22Rv1 (cell line): ENCODE measurements around the gene ENTR1.

Experiments used
- H3K27ac ChIP-seq: fragments of 450-650 bp; 2 replicates; pipeline ENCODE4 v1.5.1; 2017
- ZFX ChIP-seq: fragments of 450-650 bp; IDR thresholded peaks from 2 replicates; pipeline ENCODE4 v1.6.1; 2017; ENCODE audit warnings: antibody characterized with exemption, borderline replicate concordance
- TF ChIP-seq, protein P1 (sequence below): fragments of 450-650 bp; IDR thresholded peaks from 2 replicates; pipeline ENCODE4 v1.5.1; 2017; ENCODE audit warnings: mild to moderate bottlenecking

Gene ENTR1

DNA sequence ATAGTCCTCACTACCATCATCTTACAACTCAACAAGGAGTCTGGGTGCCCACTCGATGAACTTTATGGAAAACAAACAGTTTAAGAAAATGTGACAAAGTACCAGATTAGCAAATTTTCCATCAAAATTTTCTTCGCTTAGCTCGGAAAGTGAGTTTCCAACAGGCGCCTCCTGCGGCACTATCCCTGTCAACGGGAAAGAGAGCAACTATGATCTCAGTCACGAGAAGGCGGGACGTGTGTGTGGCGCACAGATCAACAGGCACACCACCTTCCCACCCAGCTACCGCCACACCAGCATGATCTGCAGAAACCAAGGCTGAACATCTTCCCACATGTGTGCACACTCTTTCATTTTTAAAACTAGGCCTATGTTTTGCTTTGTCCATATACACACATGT lies 42.9 kb upstream of the ENTR1 start:
- no peak overlapping the region for H3K27ac ChIP-seq
- TF ChIP-seq, protein P1, sequence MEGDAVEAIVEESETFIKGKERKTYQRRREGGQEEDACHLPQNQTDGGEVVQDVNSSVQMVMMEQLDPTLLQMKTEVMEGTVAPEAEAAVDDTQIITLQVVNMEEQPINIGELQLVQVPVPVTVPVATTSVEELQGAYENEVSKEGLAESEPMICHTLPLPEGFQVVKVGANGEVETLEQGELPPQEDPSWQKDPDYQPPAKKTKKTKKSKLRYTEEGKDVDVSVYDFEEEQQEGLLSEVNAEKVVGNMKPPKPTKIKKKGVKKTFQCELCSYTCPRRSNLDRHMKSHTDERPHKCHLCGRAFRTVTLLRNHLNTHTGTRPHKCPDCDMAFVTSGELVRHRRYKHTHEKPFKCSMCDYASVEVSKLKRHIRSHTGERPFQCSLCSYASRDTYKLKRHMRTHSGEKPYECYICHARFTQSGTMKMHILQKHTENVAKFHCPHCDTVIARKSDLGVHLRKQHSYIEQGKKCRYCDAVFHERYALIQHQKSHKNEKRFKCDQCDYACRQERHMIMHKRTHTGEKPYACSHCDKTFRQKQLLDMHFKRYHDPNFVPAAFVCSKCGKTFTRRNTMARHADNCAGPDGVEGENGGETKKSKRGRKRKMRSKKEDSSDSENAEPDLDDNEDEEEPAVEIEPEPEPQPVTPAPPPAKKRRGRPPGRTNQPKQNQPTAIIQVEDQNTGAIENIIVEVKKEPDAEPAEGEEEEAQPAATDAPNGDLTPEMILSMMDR: no peak
- no peak for TF ChIP-seq ZFX

DNA sequence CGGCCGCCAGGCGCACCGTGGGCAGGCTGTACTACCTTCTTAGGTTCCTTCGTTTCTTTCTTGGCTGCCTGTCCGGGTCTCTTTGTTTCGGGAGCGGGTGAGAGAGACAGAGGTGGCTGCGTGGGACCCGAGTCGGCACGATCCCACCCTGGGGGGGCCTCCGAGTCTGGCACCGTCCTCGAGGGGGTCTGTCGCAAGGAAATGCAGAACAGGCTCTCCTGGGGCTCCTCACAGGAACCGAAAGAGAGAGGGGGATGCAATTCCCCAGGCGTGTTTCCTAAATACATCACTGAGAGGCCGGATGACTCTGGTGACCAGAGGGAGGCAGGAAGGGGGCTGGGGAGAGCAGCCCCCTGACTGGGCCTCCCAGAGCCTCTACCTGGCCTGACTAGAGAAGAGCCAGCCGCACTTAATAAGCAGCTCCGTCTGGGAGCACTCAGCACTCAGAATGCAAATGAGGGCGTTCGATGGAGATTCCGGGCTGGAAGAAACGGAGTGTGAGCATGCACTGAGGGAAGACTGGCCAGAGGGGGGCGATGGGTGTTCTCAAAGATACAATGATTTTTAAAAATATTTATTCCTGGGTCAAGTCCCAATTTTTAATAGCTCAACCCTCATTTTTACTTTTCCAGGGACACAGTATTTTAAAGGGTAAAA lies 40.9 kb upstream of the ENTR1 start:
- TF ChIP-seq, protein P1: no peak
- TF ChIP-seq ZFX: no peak

GRCh38 chr9:136448655-136449054 lies 38.2 kb upstream of the ENTR1 start:
- no peak overlapping the region for H3K27ac ChIP-seq
- TF ChIP-seq ZFX: no peak
- TF ChIP-seq, protein P1: no peak

More for the DNA sequence above, 40.9 kb upstream of the ENTR1 start:
- no peak overlapping the region for H3K27ac ChIP-seq

GRCh38 chr9:136447173-136447778 lies 36.9 kb upstream of the ENTR1 start:
- H3K27ac ChIP-seq: no peak overlapping the region
- TF ChIP-seq ZFX: no peak
- TF ChIP-seq, protein P1: no peak

DNA sequence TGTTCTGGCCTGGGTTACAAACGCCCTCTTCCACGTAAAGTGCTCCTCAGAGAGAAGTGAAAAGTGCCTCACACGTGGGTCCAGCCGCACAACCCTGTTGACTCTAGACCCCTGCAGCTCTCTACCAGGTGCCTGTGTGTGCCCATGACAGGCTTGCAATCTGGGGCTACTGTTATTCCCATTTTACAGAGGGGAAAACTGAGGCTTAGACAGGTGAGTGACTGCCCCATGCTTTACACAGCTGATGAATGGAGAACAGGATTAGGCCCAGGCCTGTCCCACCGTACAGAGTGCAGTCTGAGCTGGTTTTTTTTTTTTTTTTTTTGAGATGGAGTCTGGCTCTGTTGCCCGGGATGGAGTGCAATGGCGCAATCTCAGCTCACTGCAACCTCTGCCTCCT lies 35.4 kb upstream of the ENTR1 start:
- no peak overlapping the region for H3K27ac ChIP-seq
- TF ChIP-seq, protein P1: no peak
- TF ChIP-seq ZFX: no peak

- TF ChIP-seq, protein P1: no peak
- TF ChIP-seq ZFX: no peak
- H3K27ac ChIP-seq: no peak overlapping the region
Observed at GRCh38 chr9:136444102-136444501, 33.7 kb upstream of the ENTR1 start.

GRCh38 chr9:136443687-136444086 lies 33.3 kb upstream of the ENTR1 start:
- TF ChIP-seq, protein P1: no peak
- no peak for TF ChIP-seq ZFX
- H3K27ac ChIP-seq: no peak overlapping the region
